CD14-positive monocyte (primary cell): ENCODE data around the gene SPIRE2. TPM values are rescaled to one million over a fixed set of nuclear protein-coding genes. Genes with fewer than 3 reads are reported as not detected.
A peak's percentile ranks its signal among the peaks of the same experiment; 100 is the strongest.
"Not testable (repeated sequence)": the region's sequence is repeated elsewhere in the genome, so short reads cannot be mapped to it uniquely, and the experiment has no call there.

Source experiments
- DNase-seq, 3 donors: peaks; one replicate each; pipeline ENCODE4 v3.0.0-alpha.2; 2011 to 2022
- H2AFZ ChIP-seq: 2 replicates; pipeline ENCODE4 v1.6.0; 2012; ENCODE audit warnings: mild to moderate bottlenecking, low read depth, low read length, inconsistent platforms; ENCODE audit not compliant: insufficient read depth, poor library complexity, severe bottlenecking
- H3K27ac ChIP-seq, 2 donors: 1 replicate in 1 of 2; 2 replicates in 1 of 2; pipeline ENCODE4 v1.5.1; 2012 to 2013; ENCODE audit warnings: low read length in 2 of 2, control low read depth in 1 of 2, inconsistent platforms in 1 of 2, low read depth in 1 of 2, mild to moderate bottlenecking in 1 of 2
- H3K27me3 ChIP-seq, 2 donors: one replicate each; pipeline versions ENCODE4 v1.6.0 to v1.6.1; 2011 to 2013; ENCODE audit warnings: low read length in 2 of 2; ENCODE audit not compliant: control insufficient read depth in 2 of 2, insufficient read depth in 2 of 2
- H3K36me3 ChIP-seq, 2 donors: replicated peaks in 1 of 2; 1 replicate in 1 of 2; 2 replicates in 1 of 2; pipeline versions ENCODE4 v1.5.1 to v1.6.1; 2012 to 2013; ENCODE audit warnings: low read length in 2 of 2, control low read depth in 1 of 2, inconsistent platforms in 1 of 2, mild to moderate bottlenecking in 1 of 2; ENCODE audit not compliant: insufficient read depth in 2 of 2, control insufficient read depth in 1 of 2
- H3K4me1 ChIP-seq, 2 donors: 1 replicate in 1 of 2; 2 replicates in 1 of 2; pipeline versions ENCODE4 v1.5.1 to v1.6.1; 2012 to 2013; ENCODE audit warnings: low read length in 2 of 2, control low read depth in 1 of 2, inconsistent platforms in 1 of 2, mild to moderate bottlenecking in 1 of 2, moderate library complexity in 1 of 2; ENCODE audit not compliant: insufficient read depth in 2 of 2, control insufficient read depth in 1 of 2
- H3K4me2 ChIP-seq: replicated peaks from 2 replicates; pipeline ENCODE3; 2012; ENCODE audit warnings: low read length, moderate library complexity, mild to moderate bottlenecking; ENCODE audit not compliant: poor library complexity, severe bottlenecking; ENCODE audit errors: extremely low read depth
- H3K4me3 ChIP-seq, 3 experiments: fragments of 200-600 bp in 1 of 3; sonication (generic) in 1 of 3; replicated peaks in 1 of 3; 1 replicate in 2 of 3; 2 replicates in 1 of 3; pipeline ENCODE4 v1.5.1; 2011 to 2013; ENCODE audit warnings: low read length in 3 of 3, mild to moderate bottlenecking in 3 of 3, control low read depth in 2 of 3, low read depth in 2 of 3, inconsistent platforms in 1 of 3, moderate library complexity in 1 of 3
- H3K79me2 ChIP-seq: 2 replicates; pipeline ENCODE4 v1.6.0; 2012; ENCODE audit warnings: mild to moderate bottlenecking, control low read depth, inconsistent platforms, low read length, moderate library complexity; ENCODE audit not compliant: insufficient read depth
- H3K9ac ChIP-seq: 2 replicates; pipeline ENCODE4 v1.6.0; 2017; ENCODE audit warnings: low read length, mild to moderate bottlenecking; ENCODE audit not compliant: insufficient read depth, poor library complexity, severe bottlenecking
- H3K9me3 ChIP-seq, 2 donors: replicated peaks in 1 of 2; 1 replicate in 1 of 2; 2 replicates in 1 of 2; pipeline versions ENCODE4 v1.5.1 to v1.6.1; 2012 to 2013; ENCODE audit warnings: low read length in 2 of 2, control low read depth in 1 of 2; ENCODE audit not compliant: control insufficient read depth in 1 of 2, insufficient read depth in 1 of 2
- H4K20me1 ChIP-seq: 2 replicates; pipeline ENCODE4 v1.6.0; 2012; ENCODE audit warnings: mild to moderate bottlenecking, low read length, control low read depth, moderate library complexity; ENCODE audit not compliant: insufficient read depth
- H3K27ac Mint-ChIP-seq, 7 donors: one replicate each; pipeline ENCODE4 v1.8.0; 2020; ENCODE audit warnings: mild to moderate bottlenecking in 7 of 7, mixed read lengths in 7 of 7, moderate library complexity in 6 of 7, inconsistent platforms in 2 of 7
- H3K27me3 Mint-ChIP-seq, 3 donors: one replicate each; pipeline ENCODE4 v1.8.0; 2021 to 2022; ENCODE audit warnings: low read depth in 3 of 3, mild to moderate bottlenecking in 3 of 3, mixed read lengths in 3 of 3, moderate library complexity in 3 of 3, inconsistent platforms in 1 of 3
- H3K36me3 Mint-ChIP-seq, 2 donors: one replicate each; pipeline ENCODE4 v1.8.0; 2020; ENCODE audit warnings: mixed read lengths in 2 of 2, inconsistent platforms in 1 of 2, mild to moderate bottlenecking in 1 of 2
- H3K4me1 Mint-ChIP-seq: one replicate; pipeline ENCODE4 v1.8.0; 2020; ENCODE audit warnings: mild to moderate bottlenecking, mixed read lengths
- H3K4me3 Mint-ChIP-seq, 2 donors: one replicate each; pipeline ENCODE4 v1.8.0; 2020; ENCODE audit warnings: mild to moderate bottlenecking in 2 of 2, mixed read lengths in 2 of 2, moderate library complexity in 1 of 2
- H3K9me3 Mint-ChIP-seq, 7 donors: one replicate each; pipeline ENCODE4 v1.8.0; 2020 to 2022; ENCODE audit warnings: mixed read lengths in 7 of 7, mild to moderate bottlenecking in 6 of 7, moderate library complexity in 6 of 7, inconsistent platforms in 2 of 7
- WGBS: methylation state at CpG from one replicate; pipeline ENCODE4 v1.1.5; 2013; ENCODE audit warnings: missing lambda C conversion rate; ENCODE audit not compliant: insufficient coverage; 5-methylcytosine and 5-hydroxymethylcytosine counted together
- intact Hi-C, 2 donors: fragments of 100-400 bp; cut with micrococcal nuclease; formaldehyde crosslinking; loops; one replicate each; pipeline versions ENCODE4 v1.15.0 to v1.15.1; 2023
- polyA plus RNA-seq, 3 donors: library from polyadenylated mRNA; depleted of rRNA in 1 of 3; unstranded in 2 of 3; stranded (reverse) in 1 of 3; fragments of 300-500 nt in 2 of 3; fragments of >200 nt in 1 of 3; fragmentation: Illumina TruSeq in 2 of 3; gene quantifications; 1 replicate in 2 of 3; 2 replicates in 1 of 3; pipeline ENCODE4 v1.2.3, GENCODE V29; 2012 to 2021
- TF ChIP-seq, protein P1 (sequence below): fragments of 200-600 bp; IDR thresholded peaks from one replicate; pipeline ENCODE4 v1.8.0; 2022; ENCODE audit warnings: antibody characterized with exemption, mild to moderate bottlenecking

SPIRE2 gene
- polyA plus RNA-seq, 3 donors, result 0.09 to 1.2 TPM; not detected in 1

DNA sequence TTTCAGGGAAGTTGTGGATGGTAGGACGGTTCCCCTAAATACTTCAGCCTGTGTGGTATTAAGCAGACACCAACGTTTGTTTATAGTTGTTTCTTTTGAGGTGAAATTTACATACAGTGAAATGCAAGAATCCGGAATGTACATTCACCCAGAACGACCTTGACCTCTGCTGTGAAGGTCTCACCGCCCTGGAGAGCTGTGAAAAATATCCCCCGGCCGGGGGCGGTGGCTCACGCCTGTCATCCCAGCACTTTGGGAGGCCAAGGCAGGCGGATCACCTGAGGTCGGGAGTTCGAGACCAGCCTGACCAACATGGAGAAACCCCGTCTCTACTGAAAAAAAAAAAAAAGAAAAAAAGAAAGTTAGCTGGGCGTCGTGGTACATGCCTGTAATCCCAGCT lies 8.2 kb downstream of the SPIRE2 start:
- H3K4me2 ChIP-seq, H3K27me3 ChIP-seq, H2AFZ ChIP-seq, H3K36me3 Mint-ChIP-seq, H3K79me2 ChIP-seq, H3K4me3 ChIP-seq, H3K27ac ChIP-seq, H3K36me3 ChIP-seq, H3K9ac ChIP-seq, H3K4me3 Mint-ChIP-seq, H3K27me3 Mint-ChIP-seq, DNase-seq, intact Hi-C loops, H4K20me1 ChIP-seq: not testable (repeated sequence)
- H3K27ac Mint-ChIP-seq, result peak overlapping the region in 1 of 7 donors; percentile 25
- H3K4me1 ChIP-seq, result peaks cover 16 to 22% of the 10 kb centered on the region in 2 donors
- peaks cover 19% of the 10 kb centered on the region for H3K4me1 Mint-ChIP-seq
- WGBS, result 85% methylated on average over 8 of the region's 15 CpGs
- H3K9me3 ChIP-seq, result peaks cover 6 to 21% of the 10 kb centered on the region in 2 donors
- H3K9me3 Mint-ChIP-seq, result peaks cover 14 to 23% (median 20%) of the 10 kb centered on the region in 7 donors

DNA sequence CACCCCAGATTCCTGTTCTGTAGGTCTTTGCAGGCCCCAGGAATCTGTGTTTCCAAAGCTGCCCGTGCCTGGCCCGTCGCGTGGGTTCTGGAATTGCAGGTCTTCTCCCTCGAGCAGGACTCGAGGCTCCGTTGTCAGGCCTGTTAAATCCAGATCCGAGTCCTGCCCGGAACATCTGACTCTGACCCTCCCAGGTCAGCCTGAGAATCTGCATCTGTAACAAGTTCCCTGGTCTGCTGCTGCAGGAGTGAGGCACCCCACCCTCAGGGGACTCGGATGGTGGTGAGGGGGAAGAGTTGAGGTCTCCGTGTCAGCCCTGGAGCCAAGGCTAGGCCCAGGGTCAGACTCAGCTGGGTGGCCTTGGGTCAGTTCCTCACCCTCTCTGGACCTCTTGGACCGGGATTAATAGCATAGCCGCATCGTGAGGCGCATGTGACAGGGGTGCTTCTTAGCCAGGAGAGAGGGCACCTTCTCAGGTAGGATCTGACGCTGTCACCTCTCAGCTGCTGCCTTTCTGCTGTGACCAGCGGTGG lies 8.8 kb downstream of the SPIRE2 start:
- 92% methylated on average over 15 of the region's 17 CpGs for WGBS
- Histone ChIP-seq H3K4me2 (peak overlapping the region; percentile 53), H3K9ac (no peak overlapping the region), H3K27me3 (no peaks in the 10 kb centered on the region), H3K4me1 (peaks cover 16 to 22% of the 10 kb centered on the region in 2 donors), H3K9me3 (peaks cover 6 to 21% of the 10 kb centered on the region in 2 donors), H4K20me1 (no peaks in the 10 kb centered on the region), H3K36me3 (no peaks in the 10 kb centered on the region), H2AFZ (peak overlapping the region; percentile 76), H3K79me2 (no peaks in the 10 kb centered on the region), H3K4me3 (peak overlapping the region in 1 of 3 experiments; percentile 56), H3K27ac (peak overlapping the region in 1 of 2 donors; percentile 75)
- Mint-ChIP-seq H3K36me3 (no peaks in the 10 kb centered on the region), H3K27ac (peak overlapping the region in 5 of 7 donors; percentile 60 to 93 (median 90)), H3K4me3 (peak overlapping the region; percentile 71 to 89), H3K9me3 (peaks cover 14 to 23% (median 20%) of the 10 kb centered on the region in 7 donors), H3K4me1 (peaks cover 19% of the 10 kb centered on the region), H3K27me3 (peaks cover 6 to 8% (median 7%) of the 10 kb centered on the region in 3 donors)
- TF ChIP-seq, protein P1, sequence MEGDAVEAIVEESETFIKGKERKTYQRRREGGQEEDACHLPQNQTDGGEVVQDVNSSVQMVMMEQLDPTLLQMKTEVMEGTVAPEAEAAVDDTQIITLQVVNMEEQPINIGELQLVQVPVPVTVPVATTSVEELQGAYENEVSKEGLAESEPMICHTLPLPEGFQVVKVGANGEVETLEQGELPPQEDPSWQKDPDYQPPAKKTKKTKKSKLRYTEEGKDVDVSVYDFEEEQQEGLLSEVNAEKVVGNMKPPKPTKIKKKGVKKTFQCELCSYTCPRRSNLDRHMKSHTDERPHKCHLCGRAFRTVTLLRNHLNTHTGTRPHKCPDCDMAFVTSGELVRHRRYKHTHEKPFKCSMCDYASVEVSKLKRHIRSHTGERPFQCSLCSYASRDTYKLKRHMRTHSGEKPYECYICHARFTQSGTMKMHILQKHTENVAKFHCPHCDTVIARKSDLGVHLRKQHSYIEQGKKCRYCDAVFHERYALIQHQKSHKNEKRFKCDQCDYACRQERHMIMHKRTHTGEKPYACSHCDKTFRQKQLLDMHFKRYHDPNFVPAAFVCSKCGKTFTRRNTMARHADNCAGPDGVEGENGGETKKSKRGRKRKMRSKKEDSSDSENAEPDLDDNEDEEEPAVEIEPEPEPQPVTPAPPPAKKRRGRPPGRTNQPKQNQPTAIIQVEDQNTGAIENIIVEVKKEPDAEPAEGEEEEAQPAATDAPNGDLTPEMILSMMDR, result no peak
- intact Hi-C loops, result no loop called here
- no peak for DNase-seq
